H1 (cell line): ENCODE measurements around the gene MRC2. TPM values are rescaled to one million over a fixed set of nuclear protein-coding genes. Genes with fewer than 3 reads are reported as not detected.

Experiments used
- CBX5 ChIP-seq: fragments of 300-800, 300-1000 bp; sonication (generic); IDR thresholded peaks from 2 replicates; pipeline ENCODE4 v1.7.1; 2016; ENCODE audit warnings: antibody characterized with exemption, low read length, low read depth
- CHD1 ChIP-seq: IDR thresholded peaks from 2 replicates; pipeline ENCODE4 v1.6.1; 2012; ENCODE audit warnings: low read depth, low read length, improper control_type of control experiment
- CHD7 ChIP-seq: fragments of 300-600 bp; sonication (generic); IDR thresholded peaks from 2 replicates; pipeline ENCODE4 v1.7.1; 2012; ENCODE audit warnings: low read length, moderate library complexity, mild to moderate bottlenecking, inconsistent platforms; ENCODE audit not compliant: insufficient replicate concordance
- EP300 ChIP-seq, 2 experiments: IDR thresholded peaks; 1 replicate in 1 of 2; 2 replicates in 1 of 2; pipeline ENCODE4 v1.6.1; 2011 to 2012; ENCODE audit warnings: low read depth in 2 of 2, low read length in 2 of 2, mild to moderate bottlenecking in 2 of 2, borderline replicate concordance in 1 of 2, inconsistent platforms in 1 of 2, moderate library complexity in 1 of 2
- MAFK ChIP-seq: IDR thresholded peaks from 2 replicates; pipeline ENCODE4 v1.6.1; 2012; ENCODE audit warnings: low read depth, mild to moderate bottlenecking, improper control_type of control experiment, low read length
- POLR2AphosphoS5 ChIP-seq: IDR thresholded peaks from 2 replicates; pipeline ENCODE4 v1.6.1; 2011; ENCODE audit warnings: low read depth, low read length
- POU5F1 ChIP-seq: IDR thresholded peaks from 2 replicates; pipeline ENCODE4 v1.6.1; 2011; ENCODE audit warnings: low read depth, mild to moderate bottlenecking, low read length, moderate library complexity
- SIRT6 ChIP-seq: IDR thresholded peaks from one replicate; pipeline ENCODE4 v1.7.1; 2012; ENCODE audit warnings: low read length, inconsistent platforms
- SP1 ChIP-seq: IDR thresholded peaks from 2 replicates; pipeline ENCODE4 v1.6.1; 2011; ENCODE audit warnings: low read depth, low read length
- SP2 ChIP-seq: IDR thresholded peaks from 2 replicates; pipeline ENCODE4 v1.6.1; 2012; ENCODE audit warnings: mild to moderate bottlenecking, low read length, inconsistent platforms
- TBP ChIP-seq: IDR thresholded peaks from 2 replicates; pipeline ENCODE4 v1.6.1; 2011; ENCODE audit warnings: low read depth, low read length, improper control_type of control experiment
- polyA plus RNA-seq, 7 experiments: library from polyadenylated mRNA; depleted of rRNA in 3 of 7; stranded (reverse) in 5 of 7; unstranded in 2 of 7; fragments of >200 nt in 5 of 7; fragments of 200-250 nt in 2 of 7; gene quantifications; 1 replicate in 5 of 7; 2 replicates in 1 of 7; 4 replicates in 1 of 7; pipeline versions ENCODE4 v1.2.1 to v1.2.3, GENCODE V29; 2011 to 2013; ENCODE audit warnings: missing spikeins in 2 of 7, mixed read lengths in 2 of 7
- total RNA-seq: library from RNA; stranded (reverse); fragmentation: NEBNext Ultra II Directional; extraction: Animal tissue kit (Norgen Biotek cat#: 25700); gene quantifications from 2 replicates; pipeline ENCODE4 v1.2.1, GENCODE V29; 2021

Gene MRC2
- total and polyA plus RNA-seq, 2 of the 8 experiments (the other 6 are each of a cell fraction or from before 2014, with no cell fraction given): 7.0 to 24.2 TPM

GRCh38 chr17:62705778-62706597 lies 78.5 kb downstream of the MRC2 start (continued):
- TF ChIP-seq SP2 (no peak), POLR2AphosphoS5 (0 out of 2 replicates have a peak, but pooled peaks have one; percentile 51), MAFK (no peak), CBX5 (no peak), POU5F1 (0 out of 2 replicates have a peak, but pooled peaks have one; percentile 40), SIRT6 (no peak), CHD1 (no peak), EP300 (IDR thresholded peaks at IDR 0.05; ENCODE audit: borderline replicate concordance in 1 of 2, low read depth in 2 of 2, low read length in 2 of 2) (no peak), TBP (no peak), SP1 (peak; percentile 67), CHD7 (no peak)
